IPS-NIHi11 (cell line): ENCODE results near the gene GEMIN4.
"Not testable (repeated sequence)": the region's sequence is repeated elsewhere in the genome, so short reads cannot be mapped to it uniquely, and the experiment has no call there.

Experiments
- DNase-seq: peaks from one replicate; pipeline ENCODE4 v3.0.0; 2012; ENCODE audit warnings: mixed read lengths, low spot score

Gene GEMIN4

GRCh38 chr17:699345-699744 is 52.7 kb downstream of the GEMIN4 start:
- DNase-seq = no peak

GRCh38 chr17:698096-698495 is 54.0 kb downstream of the GEMIN4 start:
- DNase-seq = not testable (repeated sequence)

DNA sequence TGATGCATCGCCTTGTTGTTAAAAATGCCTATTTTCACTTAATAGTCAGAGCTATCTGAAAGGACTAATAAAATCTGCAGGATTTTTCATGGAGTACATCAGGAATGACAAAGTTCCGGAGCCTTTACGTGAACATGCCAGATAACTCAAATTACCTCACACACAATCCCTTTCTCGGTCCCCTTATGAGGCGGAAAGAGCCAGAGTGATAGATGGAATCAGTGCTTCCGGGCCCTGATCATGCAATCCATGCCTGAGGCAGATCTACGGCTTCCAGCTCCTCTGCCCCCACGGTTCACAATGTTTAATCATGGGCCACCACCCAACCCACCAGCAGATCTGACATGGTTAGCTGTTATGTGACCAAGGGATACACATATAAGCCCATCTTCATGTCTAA is 54.4 kb downstream of the GEMIN4 start:
- DNase-seq = no peak

- no peak for DNase-seq
Observed at GRCh38 chr17:696369-696768, 55.7 kb downstream of the GEMIN4 start.
